IPS-NIHi7 (cell line): Measurements from ENCODE around the gene RB1.

Source experiments
- DNase-seq: peaks from one replicate; pipeline ENCODE4 v3.0.0; 2012; ENCODE audit warnings: mixed read lengths; ENCODE audit errors: extremely low spot score

Gene RB1

DNA sequence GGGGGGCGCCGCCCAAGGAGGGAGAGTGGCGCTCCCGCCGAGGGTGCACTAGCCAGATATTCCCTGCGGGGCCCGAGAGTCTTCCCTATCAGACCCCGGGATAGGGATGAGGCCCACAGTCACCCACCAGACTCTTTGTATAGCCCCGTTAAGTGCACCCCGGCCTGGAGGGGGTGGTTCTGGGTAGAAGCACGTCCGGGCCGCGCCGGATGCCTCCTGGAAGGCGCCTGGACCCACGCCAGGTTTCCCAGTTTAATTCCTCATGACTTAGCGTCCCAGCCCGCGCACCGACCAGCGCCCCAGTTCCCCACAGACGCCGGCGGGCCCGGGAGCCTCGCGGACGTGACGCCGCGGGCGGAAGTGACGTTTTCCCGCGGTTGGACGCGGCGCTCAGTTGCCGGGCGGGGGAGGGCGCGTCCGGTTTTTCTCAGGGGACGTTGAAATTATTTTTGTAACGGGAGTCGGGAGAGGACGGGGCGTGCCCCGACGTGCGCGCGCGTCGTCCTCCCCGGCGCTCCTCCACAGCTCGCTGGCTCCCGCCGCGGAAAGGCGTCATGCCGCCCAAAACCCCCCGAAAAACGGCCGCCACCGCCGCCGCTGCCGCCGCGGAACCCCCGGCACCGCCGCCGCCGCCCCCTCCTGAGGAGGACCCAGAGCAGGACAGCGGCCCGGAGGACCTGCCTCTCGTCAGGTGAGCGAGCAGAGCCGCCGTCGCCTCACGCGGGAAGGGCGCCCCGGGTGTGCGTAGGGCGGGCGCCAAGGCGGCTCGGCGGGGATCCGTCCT is at the start of gene RB1:
Gene RB1 (plus strand): TSS at position 393 of the 784 bp plus-strand sequence. CDS start 162 bp downstream, at position 555.
- peak; percentile 88 for DNase-seq

DNA sequence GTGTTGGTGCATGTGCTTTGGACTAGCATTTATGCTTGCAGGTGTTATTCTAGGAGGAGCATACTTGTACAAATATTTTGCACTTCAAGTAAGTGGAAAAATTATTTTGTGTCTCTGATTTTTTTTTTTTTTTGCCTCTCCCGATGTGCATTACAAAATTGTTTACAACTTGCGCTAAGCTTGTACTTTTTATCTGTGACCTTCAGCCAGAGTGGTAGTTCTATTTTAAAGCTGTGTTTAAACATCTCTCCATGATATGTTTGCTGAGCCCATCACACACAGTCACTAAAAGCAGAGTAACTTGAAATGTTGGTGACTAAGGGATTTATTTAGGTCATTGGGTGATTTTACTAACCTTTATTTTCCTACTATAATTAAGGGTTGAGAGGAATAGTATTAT is 49.7 kb upstream of the RB1 start:
- no peak for DNase-seq

DNA sequence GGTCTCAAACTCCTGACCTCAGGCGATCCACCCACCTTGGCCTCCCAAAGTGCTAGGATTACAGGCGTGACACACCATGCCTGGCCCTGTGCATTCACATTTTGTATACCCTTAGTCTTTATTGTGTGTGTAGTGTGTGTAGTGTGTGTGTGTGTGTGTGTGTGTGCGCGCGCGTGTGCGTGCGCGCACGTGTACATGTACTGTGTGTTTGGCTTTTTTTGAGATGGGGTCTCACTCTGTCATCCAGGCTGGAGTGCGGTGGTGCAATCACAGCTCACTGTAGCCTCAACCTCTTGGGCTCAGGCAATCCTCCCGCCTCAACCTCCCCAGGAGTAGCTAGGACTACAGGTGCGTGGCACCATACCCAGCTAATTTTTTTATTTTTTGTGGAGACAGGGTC is 48.5 kb upstream of the RB1 start:
- no peak for DNase-seq

DNA sequence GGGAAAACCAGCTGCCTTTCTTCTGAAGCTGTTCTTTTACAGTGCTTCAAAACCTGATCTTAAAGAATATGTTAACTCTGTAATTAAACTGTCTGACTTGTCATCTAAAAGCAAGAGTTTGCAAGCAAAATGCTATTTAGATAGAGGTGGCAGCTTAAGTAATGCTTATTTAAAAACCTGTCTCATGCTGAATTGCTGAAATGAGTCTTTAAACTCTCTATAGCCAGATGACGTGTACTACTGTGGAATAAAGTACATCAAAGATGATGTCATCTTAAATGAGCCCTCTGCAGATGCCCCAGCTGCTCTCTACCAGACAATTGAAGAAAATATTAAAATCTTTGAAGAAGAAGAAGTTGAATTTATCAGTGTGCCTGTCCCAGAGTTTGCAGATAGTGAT is 47.6 kb upstream of the RB1 start:
- DNase-seq = no peak

DNA sequence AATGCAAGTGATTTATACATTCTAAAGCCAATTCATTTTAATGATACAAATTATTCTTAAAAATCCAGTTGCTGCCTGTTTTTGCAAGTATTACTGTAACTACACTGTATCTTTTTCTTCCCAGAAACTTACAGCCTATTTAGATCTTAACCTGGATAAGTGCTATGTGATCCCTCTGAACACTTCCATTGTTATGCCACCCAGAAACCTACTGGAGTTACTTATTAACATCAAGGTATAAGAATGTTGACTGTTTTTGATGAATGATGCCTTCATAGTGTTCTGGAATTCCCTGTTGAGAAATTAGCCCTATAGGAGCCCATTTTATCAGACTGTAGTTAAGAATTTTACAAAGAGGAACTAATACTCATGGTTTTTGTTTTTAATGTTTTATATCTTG is 45.5 kb upstream of the RB1 start:
- no peak for DNase-seq

DNA sequence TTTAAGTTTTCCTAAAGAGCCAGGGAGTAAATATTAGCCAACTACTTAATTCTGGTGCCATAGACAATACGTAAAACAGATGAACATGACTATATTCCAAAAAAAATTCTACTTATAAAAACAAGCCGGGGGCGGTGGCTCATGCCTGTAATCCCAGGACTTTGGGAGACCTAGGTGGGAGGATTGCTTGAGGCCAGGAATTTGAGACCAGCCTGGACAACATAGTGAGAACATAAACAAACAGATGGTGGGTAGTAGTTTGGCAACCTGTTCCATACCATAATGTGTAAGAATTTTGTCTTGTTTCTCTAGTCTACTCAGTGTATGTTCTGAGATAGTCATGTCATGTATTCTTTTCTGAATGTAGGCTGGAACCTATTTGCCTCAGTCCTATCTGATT is 45.1 kb upstream of the RB1 start:
- DNase-seq = no peak

DNA sequence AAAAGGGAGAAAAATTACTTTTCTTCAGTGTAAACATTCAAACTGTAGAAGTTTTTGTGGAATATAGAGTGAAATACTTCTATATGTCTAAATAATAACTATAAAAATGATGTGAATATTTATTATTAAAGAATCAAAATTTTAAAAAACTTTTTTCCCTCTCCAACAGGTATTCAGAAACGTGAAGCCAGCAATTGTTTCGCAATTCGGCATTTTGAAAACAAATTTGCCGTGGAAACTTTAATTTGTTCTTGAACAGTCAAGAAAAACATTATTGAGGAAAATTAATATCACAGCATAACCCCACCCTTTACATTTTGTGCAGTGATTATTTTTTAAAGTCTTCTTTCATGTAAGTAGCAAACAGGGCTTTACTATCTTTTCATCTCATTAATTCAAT is 42.6 kb upstream of the RB1 start:
- no peak for DNase-seq

DNA sequence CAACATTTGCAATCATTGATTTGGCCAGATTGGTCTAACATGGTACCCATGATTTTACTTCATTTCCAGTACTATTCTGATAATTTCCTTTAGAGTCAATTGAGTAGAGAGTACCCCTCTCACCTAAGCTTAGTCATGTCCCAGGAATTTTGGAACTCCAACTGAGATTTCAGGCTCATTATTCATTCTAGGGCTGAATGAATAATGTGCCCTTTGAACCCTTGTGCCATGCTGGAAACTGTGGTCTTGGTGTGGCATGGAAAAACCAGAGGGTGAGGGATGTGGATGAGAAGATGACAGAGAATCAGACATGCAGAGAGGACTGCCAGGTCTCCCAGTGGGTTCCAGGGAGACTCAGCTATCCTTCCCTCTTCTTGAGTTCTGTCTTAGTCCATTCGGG is 40.4 kb upstream of the RB1 start:
- no peak for DNase-seq

DNA sequence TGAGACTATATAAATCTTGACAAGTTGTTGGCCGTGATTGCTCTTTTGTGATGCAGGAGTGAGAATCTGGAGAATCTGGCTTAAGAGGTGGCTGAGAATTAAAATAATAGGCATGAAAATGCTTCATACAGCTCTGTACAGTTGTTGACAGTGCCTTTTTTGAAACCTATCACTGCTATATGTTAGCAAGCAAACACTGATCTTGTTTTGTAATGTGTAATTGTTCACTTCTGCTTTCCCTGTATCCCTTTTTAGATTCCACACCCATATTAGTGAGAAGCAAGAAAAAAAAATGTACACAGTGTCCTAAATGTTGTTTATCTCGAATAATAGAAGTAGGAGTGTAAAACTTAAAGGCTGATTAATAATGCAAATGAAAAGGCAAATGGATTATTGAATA is 39.5 kb upstream of the RB1 start:
- no peak for DNase-seq

DNA sequence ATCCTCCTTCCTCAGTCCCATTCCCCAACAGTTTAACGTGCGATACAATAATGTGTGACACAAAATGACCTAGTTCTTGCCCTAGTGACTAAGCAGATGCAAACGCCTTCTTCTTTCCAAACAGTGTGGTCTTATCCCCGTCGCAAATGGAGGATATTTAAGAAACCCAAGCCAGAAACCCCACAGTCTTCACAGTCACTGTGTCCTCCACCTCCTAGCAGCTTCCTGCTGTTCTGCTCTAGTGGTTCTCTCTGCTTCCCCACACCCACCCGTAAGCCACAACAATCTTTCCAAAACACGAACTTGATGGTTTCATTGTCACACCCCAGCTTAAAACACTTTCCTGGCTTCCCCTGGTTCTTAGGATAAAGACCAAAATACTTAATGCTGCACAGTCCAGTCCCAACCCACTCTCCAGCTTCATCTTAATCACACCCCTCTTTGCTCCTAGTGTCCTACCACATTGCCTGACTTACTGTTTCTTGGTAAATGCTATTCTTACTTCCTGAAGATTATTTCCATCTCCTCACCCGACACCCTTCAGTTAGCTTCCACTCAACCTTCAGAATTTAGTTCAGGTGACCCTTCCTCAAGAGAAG is 38.2 kb upstream of the RB1 start:
- no peak for DNase-seq

DNA sequence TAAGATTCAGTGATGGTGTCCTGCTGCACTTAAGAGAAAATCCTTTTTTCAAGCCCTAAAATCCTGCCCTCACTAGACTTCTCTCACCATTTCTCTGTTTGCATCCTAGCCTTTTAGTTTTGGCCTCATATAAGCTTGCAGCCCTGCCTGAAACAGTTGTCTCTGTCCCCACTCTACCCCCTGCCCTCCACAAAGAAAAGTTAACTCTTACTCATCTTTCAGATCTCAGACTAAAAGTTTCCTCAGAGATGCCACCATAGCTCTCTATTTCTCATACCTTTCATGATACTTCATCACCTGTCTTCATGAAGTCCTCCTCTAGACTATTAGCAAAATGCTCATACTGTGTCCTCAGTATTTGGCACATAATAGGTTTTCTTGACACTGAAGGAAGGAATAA is 37.4 kb upstream of the RB1 start:
- no peak for DNase-seq

DNA sequence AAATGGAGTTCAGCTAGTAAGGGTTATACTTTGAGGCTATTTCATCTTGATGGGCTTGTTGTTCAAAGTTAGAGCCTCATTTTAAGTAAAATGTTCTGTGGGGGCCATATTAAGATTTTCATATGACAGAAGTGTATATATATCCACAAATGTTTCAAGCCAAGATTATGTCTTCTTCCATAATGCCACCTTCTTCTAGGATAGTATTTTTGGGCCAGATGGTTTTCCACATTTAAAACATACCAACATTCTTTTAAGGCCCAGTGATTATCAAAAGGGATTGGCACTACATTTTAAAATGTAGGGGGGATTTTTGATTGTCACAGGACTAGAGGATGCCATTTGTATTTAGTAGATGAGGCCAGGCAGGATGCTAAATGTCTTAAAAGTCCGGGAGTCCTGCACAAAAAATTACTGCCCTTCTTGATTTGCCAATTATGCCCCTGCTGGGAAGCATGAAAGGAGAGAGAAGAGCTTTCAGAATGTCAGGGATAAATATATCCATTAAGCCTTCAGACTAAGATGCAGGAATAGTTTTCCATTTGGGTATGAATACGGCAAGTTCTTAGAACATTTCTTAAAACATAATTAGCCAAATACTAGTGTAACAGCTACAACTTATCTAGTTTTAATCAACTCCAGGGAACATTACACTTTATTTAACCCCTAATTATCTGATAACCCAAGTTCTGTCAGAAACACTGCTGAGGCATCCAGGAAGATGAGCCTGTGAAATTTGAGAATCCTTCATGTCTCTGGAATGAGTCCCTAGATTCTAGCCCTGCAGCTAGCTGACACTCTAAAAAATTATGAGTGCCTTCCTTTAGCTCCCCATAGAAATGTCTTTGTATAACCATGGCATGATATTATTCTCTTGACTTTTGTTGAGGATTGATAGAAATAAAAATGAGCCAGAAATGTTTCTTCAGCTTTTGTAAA is 36.6 kb upstream of the RB1 start:
- DNase-seq = no peak

DNA sequence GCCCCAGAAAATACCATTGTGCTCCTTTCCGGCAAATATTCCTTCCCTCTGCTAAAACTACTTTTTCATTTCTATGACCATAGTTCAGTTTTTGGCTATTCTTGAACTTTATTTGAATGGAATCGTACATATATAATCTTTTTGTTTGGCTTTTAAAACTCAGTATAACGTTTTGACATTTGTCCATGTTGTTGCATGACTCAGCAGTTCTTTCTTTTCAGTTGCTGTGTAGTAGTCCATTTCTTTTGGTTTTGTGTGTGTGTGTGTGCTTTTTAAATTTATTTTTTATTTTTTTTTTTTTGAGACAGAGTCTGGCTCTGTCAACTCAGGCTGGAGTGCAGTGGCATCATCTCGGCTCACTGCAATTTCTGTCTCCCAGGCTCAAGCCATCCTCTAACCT is 35.5 kb upstream of the RB1 start:
- DNase-seq = no peak

DNA sequence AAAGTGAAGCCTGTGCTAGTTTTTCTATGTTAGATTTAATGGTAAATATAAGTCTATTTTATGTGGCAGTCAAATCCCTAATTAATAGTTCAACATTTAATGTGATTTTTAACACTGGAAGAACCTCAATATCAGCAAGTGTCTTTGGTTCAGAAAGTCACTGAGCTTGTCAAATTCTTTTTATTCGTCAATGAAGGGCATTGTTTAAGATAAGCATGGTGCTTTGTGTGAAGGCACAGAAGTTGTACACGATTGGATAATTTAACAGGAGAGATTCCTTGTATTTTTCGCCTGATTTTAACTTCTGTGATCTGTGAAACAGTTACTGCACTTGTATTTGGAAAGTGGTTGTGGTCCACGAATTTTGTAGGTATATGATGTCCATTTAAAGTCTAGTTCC is 30.2 kb upstream of the RB1 start:
- no peak for DNase-seq

DNA sequence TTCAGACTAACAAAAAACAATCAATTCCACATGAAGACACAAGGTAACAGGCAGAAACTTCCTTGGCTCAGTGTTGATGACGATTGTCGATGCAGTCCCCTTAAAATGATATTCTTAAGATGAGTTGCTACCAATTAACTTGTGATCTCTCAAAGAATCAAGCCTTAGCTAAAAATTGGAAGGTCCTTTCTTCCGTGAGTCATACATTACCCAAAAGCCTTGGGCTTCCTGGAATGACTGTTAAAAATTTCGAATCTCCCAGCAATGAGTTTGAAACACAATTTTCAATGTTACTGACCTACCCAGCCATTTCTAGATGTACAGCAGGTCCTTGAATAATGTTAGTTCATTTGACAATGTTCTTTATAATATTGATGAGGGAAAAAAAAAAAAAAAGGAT is 28.0 kb upstream of the RB1 start:
- DNase-seq = no peak

DNA sequence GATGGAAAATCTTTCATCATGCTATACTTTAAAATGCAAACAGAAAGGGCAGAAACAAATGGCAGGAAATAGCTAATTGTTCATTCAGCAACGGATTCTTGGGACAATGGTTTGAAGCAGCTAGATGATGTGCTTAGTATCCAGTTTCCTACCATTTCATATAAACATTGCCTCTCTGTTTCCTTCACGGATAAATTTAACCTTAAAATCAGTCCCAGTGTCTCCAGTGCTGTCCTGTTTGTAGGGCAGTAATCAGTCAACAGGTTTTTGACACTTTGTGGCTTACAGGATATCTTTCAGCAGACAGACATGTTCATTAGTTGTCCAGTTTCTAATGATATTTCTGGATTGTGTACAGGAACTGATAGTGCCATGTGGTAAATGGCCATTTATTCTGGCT is 24.7 kb upstream of the RB1 start:
- DNase-seq = no peak

DNA sequence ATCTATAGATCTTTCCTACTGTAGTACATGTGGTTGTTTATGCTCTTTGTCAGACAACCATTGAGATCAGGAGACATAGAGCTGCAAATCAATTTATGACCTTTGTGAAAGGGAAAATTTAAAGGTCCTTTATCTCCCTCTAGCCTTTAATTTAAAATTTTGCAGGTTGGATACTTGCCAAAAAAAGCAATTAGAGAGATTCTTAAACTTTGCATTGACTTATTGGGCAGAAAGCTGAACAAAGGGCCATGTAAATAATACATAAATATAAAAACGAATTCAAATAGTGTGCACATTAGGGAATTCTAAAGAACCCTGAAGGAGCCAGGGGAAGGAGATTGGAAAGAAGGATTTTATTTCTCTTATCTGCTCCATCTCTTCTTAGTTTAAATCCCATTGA is 22.0 kb upstream of the RB1 start:
- DNase-seq = no peak

DNA sequence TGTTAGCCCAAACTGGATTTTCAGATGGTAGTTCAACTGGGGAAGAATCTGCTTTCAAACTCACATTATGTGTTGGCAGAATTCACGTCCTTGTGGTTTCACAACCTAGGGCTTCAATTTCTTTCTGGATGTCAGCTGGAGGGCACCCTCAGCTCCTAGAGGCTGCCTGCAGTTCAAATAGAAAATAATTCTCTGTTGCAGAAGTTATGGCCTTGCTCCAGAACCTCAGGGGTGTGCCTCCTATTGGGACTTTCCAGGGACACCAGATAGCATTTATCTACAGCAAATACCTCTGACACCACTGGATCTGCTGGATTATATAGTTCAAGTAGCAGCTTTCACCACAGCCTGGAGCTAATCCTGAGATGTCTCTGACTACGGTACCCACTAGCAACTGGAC is 11.8 kb upstream of the RB1 start:
- no peak for DNase-seq

DNA sequence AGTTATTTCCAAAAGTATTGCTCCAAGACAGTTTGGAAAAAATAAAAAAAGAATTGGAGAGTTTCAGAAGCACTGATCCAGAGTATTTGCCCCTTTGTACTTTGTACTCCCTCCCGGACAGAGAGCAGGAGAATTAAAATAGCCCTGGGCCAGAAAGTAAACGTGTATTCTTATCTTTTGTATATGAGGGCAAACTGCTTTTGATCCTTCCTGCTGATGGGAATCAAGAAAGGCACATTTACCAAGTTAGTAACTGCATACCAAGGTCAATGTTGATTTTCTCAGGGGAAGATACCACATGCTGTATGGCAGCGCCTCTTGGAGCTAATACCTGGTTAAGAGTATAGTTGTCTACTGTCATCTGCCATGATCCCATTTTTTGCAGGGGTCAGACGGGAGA is 10.9 kb upstream of the RB1 start:
- DNase-seq = no peak

DNA sequence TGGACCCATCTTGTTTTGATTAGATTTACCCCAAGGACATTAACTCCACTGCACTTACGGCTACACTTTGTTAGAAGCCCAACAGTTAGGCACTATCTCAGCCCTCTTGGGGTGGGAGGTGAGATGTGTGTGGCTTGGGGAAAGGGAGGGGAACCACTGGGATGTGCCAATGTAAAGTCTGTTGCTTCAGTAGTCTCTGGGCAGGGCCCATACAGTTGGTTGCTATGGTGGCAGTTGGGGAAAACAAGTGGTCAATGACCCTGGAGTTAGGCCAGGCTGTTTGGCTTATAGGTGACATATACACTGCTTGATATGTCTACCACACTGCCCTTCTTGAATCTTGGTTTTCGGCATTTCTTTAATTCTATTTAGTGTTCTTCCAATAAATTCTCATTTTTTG is 8.9 kb upstream of the RB1 start:
- DNase-seq = no peak

DNA sequence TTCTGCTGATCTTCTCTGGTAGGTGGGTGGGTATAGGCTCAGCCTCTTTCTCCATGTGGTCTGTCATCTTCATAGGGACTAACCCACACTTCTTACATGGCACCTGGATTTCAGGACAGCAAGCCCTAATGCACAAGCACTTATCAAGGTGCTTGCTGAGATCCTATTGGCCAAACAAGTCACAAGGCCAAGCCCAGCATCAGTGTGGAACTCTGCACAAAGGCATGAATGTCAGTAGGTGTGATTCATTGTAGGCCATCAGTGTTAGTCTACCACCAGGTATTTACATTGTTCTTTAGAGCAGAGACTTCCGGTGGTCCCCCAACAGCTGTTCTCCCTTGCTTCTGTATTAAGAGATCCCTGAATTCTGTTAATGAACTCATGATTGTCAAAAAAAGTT is 8.3 kb upstream of the RB1 start:
- DNase-seq = no peak

DNA sequence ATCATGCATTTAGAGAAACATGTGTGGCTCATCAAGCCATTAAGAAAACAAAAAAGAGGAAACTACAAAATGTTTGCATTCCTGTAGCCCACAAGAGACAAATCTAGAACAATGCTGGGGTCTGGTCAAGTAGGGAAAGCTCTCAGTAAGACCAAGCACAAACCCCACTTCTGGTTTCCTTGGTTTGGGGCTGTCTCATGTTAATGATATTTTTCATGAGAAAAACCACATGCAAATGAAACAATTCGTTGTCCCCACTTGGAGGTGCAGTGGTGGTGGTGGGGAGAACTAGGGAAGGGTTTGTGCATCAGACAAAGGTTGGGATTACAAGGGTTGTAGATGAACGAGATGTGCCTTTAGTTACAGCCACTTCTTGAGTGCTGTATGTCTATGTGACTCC is 7.0 kb upstream of the RB1 start:
- no peak for DNase-seq
